NCI-H748 (cell line): ENCODE measurements around the gene RAB5IF.
"Not testable (repeated sequence)": the region's sequence is repeated elsewhere in the genome, so short reads cannot be mapped to it uniquely, and the experiment has no call there.

Source experiments
- DNase-seq: peaks from one replicate; lab custom pipeline; 2025; ENCODE audit not compliant: unreplicated experiment; lab: John Stamatoyannopoulos, UW

RAB5IF gene, protein sequence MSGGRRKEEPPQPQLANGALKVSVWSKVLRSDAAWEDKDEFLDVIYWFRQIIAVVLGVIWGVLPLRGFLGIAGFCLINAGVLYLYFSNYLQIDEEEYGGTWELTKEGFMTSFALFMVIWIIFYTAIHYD

DNA sequence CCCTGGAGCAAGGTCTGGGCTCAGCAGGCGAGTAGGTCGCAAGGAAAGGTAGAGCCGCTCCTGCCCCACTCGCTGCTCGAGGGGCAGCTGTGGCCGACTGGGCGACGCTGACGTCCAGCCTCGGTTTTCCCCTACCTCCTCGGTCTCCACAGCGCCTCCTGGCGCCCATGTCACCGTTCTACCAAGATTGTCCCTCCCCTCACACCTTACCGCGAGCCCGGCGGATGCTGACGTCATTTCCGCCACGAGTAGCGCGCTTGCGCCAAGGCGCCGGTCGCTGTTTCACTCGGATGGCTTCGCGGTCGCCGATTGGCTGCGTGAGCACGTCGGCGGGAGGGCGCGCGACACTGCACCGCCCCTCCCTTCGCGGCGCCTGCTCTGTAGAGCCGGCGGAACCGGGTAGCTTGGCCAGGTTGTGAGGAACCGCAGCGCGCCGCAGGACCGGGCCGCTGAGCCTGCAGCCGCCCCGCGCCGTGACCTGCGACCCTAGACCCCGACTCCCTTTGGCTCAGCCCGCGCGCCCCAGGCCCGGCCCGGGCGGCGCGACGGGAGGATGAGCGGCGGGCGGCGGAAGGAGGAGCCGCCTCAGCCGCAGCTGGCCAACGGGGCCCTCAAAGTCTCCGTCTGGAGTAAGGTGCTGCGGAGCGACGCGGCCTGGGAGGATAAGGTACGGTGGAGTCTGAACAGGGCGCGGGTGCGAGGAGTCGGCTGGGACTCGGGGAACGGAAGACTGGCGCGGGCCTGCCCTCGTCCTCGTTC lies at the start of gene RAB5IF:
RAB5IF (plus strand) TSS at position 381 of the 759 bp plus-strand sequence; CDS start at position 554, 173 bp downstream.
- peak; percentile 99 for DNase-seq

DNA sequence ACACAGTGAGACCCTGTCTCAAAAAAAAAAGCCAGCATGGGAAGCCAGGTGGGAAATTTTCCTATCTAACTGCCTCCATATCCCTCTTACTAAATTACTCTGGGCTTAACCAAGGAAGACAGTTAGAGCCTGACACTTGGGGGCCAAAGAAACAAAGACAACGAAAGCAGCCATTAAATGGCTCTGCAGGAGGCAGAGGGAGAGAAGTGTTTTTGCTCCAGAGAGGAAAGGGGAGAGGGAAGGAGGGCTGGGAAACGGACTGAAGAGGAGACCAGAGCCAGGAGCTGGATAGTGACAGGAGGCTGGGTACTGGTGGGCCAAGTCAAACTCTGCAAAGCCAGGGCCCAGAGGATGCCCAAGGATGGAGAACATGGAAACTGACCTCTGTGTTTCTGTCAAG lies 42.9 kb upstream of the RAB5IF start:
- no peak for DNase-seq

DNA sequence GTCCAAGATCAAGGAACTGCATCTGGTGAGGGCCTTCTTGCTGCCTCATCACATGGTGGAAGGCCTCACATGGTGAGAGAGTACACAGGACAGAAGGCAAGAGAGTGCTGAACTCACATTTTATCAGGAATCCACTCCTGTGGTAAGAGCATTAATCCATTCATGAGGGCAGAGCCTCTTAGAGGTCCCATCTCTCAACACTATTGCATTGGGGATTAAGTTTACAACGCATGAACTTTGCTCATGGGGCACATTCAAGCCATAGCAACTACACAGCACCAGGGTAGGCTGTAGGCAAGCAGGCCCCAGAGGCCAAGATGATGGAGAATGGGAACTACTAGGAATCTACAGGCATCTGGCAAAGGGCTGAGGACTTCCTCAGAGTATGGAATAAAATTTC lies 42.2 kb upstream of the RAB5IF start:
- DNase-seq: no peak

DNA sequence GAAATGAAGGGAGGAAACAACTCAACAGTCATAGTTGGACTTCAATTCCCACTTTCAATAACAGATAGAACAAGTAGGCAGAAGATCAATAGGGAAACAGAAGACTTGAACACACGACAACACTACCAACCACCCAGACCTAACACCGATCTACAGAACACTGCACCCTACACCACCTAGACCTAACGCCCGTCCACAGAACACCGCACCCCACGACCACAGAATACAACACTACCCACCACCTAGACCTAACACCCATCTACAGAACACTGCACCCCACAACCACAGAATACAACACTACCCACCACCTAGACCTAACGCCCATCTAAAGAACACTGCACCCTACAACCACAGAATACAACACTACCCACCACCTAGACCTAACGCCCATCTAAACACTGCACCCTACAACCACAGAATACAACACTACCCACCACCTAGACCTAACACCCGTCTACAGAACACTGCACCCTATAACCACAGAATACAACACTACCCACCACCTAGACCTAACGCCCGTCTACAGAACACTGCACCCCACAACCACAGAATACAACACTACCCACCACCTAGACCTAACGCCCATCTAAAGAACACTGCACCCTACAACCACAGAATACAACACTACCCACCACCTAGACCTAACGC lies 41.4 kb upstream of the RAB5IF start:
- DNase-seq: not testable (repeated sequence)

DNA sequence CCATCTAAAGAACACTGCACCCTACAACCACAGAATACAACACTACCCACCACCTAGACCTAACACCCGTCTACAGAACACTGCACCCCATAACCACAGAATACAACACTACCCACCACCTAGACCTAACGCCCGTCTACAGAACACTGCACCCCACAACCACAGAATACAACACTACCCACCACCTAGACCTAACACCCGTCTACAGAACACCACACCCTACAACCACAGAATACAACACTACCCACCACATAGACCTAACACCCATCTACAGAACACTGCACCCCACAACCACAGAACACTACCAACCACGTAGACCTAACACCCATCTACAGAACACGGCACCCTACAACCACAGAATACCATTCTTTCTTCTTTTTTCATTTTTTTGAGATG lies 40.9 kb upstream of the RAB5IF start:
- not testable (repeated sequence) for DNase-seq

DNA sequence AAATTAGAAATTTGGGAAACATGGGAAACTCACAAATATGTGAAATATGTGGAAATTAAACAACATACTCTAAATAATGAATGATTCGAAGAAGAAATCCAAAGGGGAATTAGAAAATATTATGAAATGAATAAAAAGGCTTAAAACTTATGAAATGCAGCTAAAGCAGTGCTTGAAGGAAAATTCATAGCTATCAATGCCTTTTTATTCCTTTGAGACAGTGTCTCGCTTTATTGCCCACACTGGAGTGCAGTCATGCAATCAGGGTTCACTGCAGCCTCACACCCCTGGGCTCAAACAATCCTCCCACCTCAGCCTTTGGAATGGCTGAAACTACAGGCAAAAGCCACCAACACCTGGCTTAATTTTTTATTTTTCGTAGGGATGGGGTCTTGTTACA lies 40.1 kb upstream of the RAB5IF start:
- DNase-seq: no peak

DNA sequence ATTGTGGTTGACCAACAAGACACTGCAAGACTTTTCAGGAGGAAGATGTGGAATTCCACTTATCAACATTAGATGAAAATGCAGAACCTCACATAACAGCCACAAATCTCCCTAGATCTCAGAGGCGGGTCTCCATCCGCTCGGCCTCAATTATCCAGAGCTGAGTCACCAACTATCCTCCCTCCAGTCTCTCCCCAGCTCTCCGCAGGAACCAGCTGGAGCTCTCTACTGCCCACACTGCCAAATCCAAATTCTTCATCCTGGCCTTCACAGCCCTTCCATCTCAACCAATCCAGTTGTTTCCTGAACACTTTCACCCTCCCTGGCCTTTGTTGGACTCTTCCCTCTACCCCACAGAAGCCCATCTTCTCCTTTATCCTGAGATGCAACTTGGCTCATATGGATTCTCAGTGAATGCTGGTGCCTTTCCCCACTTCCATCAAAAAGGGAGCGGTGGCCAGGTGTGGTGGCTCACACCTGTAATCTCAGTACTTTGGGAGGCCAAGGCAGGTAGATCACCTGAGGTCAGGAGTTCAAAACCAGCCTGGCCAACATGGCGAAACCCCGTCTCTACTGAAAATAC lies 35.6 kb upstream of the RAB5IF start:
- no peak for DNase-seq

DNA sequence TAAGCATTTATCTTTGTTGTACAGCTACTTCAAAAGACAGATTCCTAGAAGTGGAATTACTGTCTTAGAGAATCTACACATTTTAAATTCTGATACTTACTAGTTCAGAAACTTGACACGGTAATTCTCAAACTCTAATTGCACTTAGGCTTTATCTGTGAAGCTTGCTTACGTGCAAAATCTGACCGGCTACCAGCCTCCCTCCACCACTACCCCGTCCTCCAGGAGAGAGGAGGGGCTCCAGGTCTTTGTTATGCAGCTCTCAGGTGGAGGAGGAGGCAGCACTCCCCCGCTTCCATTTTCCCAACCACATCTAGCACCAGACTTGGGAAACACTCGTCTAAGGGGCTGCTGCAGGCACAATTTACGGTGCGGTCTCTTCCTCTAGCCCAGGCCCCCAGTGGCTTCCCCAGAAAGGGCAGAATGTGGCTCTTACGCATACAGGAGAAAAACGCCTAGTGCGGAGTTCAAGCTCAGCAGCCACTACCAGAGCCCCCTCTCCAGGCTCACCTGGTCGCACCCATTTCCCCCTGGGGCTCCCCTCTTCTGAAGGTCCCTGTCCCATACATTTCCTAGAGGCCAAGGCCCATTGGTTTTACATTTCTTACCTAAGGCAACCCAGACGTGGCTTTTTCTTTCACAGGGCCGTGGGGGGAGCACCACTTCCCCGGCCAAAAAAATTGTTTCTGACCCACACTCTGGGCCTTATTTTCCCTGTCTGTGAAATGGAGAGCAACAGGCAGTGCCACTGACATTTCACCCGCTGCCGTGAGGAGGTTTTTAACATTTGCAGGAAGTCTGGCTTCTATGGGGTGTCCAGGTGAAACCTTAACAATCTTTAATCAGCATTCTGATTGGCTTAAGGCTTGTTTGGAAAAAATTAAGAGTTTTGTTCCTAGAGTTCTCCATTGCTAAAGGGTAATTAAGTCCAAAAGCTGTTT lies 33.7 kb upstream of the RAB5IF start:
- no peak for DNase-seq

DNA sequence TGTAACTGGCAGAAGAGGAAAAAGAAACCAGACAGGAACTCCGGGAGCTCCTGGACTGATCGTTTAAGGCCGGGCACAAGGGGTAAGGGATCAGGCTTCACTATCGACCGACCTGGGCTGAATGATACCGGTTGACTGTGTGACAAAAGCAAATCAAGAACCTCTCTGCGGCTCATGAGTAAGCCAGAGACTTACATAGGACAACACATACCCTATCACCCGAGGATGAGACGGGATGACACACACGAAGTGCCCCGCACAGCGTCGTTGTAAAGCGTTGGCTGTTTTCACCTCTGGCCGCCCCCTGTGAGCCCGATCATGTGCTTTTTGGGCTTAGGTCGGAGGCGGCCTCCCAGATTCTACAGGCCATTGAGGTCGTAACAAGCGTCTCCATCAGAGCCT lies 32.9 kb upstream of the RAB5IF start:
- no peak for DNase-seq

DNA sequence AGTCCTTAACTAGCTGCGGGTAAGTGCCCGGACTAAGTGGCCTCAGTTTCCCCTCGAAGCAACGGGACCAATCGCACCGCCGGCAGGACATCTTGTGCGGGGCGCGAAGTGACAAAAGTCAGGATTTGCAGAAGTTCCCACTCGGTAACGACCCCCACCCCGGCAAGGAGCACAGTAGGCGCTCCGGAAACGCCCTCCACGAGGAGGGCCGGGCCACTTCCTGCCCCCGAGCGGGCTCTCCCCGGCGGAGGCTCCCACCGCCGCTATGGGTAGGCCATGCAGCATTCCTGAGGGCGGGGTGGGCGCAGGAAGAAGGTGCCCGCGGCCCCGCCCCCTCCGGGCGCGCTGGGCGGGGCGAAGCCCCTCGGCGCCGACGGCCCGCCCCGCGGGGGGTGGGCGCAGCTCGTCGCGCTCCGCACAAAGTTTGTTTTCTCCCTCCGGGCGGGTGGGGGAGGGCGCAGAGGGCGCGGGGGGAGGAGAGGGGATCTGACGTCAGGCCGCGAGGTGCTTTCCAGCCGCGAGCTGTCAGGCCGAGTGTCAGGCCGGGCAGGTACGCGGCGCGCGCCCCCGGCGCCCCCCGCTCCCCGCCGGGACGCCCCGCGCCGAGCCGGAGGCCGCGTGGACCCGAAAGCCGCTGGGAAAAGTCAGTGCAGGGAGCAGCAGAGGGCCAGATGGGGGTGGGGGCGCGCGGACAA lies 32.3 kb upstream of the RAB5IF start, which contains the start of gene TGIF2:
TGIF2 (plus strand) TSS at position 495 of the 695 bp plus-strand sequence. CDS start 5,178 bp downstream, outside the sequence.
- peak; percentile 81 for DNase-seq

DNA sequence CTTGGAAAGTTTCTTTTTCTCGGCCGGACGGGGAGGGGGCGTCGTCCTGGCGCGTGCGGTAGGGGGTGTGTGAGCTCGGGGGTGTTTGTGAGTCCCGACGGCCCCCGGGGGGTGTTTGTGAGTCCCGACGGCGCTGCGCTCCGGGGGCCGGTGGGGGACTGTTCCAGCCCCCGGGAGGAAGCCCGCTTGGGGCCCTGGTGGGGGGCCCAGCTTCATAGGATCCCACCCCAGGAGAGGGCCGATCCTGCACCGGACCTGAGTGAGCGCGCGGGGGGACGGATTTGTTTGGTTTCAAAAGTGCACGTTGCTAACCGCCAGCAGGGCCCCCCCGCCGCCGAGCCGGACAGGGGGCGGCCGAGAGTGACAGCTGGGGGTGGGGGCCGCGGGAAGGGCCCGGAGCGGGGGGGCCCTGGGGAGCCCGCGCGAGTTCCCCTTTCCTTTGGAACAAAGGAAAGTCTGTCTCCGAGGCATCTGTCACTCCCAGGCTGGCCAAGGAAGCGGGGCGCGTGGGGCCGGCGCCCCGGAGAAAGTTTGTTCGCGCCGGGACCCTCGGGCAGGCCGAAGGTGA lies 31.7 kb upstream of the RAB5IF start:
- peak; percentile 38 for DNase-seq

DNA sequence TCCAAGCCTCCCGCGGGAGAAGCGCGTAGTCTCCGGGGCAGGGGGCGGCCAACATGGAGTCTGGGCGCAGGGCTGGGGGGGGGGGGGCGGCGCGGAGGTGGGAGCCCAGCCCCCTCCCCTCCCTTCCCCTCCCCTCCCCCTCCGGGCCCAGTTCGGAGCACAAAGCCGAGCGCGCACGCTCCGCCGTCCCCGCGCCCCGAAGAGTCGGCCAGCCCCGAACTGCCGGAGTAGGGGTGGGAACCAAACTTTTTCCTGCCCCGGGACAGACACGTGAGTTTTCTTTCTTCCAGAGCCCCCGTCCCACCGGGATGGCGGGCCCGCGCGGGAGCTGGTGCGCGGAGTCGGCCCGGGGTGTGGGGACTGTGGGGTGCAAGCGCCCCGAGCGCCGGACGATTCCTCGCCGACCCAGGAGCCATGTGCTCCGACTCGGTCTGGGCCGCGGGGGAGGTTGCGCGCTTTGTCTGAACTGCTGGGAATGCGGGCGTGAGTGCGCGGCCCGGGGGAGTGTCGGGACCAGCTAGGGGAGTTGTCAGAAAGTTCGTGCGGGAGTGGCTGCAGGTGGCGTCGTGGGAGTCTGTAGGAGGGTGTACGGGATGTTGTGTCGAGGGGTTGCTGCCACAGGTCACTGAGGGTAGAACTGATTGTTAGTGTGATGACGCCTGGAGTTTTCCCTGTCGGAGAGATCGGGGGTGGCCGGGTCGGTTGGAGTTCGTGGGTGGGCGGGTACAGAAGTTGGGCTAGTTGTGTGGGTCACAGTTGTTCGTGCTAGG lies 31.0 kb upstream of the RAB5IF start:
- peak; percentile 40 for DNase-seq

DNA sequence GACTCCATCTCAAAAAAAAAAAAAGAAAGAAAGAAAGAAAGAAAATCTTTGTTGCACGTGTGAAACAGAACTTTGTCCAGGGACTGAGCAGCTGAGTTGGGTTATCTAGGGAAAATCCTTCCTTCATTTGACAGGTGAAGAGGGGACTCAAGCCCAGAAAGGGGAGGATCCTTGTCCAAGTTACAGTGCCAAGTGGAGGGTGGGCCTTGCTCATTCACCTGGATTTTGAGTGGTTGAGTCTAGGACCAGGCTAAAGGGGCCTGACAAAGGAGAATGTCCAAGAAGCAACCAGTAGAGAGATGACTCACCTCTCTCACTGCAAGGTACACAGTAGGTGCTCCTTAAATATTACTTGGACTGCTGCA lies 29.5 kb upstream of the RAB5IF start:
- no peak for DNase-seq

DNA sequence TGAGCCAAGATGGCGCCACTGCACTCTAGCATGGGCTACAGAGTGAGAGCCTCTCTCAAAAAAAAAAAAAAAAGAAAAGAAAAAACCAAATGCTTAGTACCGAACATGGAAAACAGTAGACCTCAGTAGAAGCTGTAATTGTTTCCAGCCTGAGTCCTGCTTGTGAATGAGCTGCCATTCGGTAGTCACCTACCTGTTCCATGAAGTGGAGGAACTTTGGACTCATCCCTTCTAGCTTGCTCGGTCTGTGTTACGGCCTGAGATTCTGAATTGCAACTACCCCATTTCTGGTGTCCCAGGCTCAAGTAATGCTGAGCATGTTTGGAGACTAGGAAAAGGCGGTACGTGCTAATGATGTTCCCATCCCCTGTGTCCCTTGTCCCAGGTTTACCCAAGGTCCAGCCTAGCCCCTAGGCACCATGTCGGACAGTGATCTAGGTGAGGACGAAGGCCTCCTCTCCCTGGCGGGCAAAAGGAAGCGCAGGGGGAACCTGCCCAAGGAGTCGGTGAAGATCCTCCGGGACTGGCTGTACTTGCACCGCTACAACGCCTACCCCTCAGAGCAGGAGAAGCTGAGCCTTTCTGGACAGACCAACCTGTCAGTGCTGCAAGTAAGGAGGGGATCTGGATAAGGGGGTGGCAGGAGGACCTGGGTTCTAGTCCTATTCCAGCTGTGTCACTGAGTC lies 27.1 kb upstream of the RAB5IF start:
- DNase-seq: no peak

DNA sequence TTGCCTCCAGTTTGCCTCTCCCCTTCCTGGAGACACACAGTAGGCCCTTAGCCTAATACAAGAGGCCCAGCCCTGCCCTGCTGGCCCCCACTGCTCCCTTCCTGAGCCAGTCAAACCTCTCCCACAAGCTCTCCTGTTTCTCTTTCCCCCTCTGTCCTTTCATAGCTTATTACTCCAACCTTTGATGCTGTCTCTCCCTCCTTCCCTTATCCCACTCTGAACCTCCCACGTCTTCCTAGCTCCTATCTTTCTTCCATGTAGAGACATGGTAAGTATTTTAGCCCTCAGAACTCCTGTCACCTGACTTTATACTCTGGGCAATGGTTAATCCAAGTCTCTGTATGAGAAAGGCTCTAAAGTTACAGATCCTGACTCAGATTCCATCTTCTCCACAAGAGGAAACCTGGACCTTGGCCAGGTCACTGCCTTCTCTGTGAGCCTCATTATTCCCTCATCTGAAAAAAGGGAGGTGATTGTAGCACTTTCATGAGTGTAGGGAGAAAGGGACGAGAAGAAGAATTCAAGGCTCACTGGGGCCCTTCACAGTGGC lies 25.5 kb upstream of the RAB5IF start:
- no peak for DNase-seq

DNA sequence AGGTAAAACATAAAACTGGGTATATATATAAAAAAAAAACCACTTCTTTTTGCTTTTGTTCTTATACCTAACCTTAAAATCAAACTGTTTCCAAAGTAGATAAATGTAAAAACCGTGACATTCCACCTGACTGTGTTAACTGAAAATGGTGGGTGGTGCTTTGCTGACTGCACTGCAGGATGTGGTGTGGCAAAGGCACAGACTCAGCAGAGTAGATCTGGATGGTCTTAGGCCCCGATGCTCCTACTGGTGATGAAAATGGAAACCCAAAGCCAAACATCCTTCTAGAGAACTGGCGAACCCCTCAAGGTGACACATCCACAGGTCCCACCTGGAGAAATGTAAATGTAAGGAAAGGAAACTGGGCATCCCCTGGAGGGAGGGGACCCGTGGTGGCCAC lies 23.3 kb upstream of the RAB5IF start:
- no peak for DNase-seq

DNA sequence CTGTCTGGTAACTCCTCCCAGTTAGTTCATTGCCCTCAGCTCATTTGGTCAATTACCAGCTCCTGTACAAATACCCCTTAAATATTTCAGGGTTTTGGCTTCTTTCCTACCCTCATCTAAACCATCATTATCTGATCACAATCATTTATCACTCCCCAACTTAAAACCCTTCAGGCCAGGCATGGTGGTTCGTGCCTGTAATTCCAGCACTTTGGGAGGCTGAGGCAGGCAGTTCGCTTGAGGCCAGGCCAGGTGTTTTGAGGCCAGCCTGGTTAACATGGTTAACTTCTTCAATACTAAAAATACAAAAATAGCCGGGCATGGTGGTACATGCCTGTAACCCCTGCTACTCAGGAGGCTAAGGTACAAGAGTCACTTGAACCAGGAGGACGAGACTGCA lies 22.8 kb upstream of the RAB5IF start:
- DNase-seq: no peak

DNA sequence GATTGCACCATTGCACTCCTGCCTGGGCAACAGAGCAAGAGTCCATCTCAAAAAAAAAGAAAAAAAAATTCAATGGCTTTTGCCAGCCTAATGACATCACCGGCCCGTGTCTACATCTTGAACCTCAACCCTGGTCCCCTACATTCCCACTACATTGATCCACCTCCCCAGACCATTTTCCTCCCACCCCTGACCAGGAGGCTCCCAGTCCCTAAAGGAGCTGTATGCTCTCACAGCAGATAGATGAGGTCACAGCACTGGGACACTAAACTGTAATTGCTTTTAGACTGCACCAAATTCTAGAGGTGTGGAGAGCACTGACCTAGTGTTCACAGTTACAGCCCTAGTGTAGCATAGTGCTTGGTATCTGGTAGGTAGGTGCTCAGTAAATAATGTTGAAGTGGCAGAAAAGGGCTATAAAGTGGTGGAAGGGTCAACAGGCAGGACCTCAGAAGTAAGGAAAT lies 21.5 kb upstream of the RAB5IF start:
- no peak for DNase-seq
